NCI-H1417 (cell line): ENCODE results near the gene COX4I2.
A peak's percentile ranks its signal among the peaks of the same experiment; 100 is the strongest.
"Not testable (repeated sequence)": the region's sequence is repeated elsewhere in the genome, so short reads cannot be mapped to it uniquely, and the experiment has no call there.

Experiments
- DNase-seq, 3 experiments: peaks; one replicate each; lab custom pipeline; 2025; lab: John Stamatoyannopoulos, UW

Gene COX4I2

GRCh38 chr20:31607640-31608250 lies 30.0 kb upstream of the COX4I2 start:
- DNase-seq, result peak in 1 of 3 experiments; percentile 83

DNA sequence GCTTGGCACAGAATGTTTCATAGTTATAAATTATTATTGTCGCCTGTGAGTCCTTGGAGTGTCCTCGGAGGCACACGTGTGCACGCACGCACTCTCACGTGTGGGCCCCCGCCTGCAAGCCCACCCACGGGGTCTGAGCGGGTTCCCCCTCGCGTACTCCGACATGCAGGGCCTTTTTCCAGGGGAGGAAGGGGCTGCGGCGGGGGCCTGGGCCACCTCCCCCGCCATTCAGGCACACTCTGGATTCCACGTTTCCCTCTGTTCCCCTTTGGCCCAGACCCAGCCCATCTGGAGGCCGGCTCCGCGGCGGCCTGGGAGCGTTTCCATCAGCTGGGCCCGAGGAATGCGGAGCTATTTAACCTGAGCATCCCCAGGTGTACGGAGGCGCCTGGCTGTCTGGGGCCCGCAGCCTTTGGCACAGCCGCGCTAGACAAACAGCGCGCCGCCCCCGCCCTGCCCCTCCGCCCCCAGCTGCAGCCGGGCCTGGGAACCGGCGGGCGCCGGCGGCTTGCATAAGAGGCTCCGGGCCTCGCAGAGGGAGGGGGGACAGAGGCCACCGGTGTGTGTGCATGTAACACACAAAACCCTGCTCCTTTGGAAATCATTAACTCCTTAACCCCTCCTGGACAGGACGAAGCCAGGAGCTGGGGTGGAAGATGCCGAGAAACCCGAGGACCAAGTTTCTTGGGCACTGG lies 29.3 kb upstream of the COX4I2 start:
- DNase-seq, result peak; percentile 95 to 98 (median 98)

- DNase-seq, result not testable (repeated sequence)
These were observed 25.5 kb upstream of the COX4I2 start for GRCh38 chr20:31612271-31612640.

DNA sequence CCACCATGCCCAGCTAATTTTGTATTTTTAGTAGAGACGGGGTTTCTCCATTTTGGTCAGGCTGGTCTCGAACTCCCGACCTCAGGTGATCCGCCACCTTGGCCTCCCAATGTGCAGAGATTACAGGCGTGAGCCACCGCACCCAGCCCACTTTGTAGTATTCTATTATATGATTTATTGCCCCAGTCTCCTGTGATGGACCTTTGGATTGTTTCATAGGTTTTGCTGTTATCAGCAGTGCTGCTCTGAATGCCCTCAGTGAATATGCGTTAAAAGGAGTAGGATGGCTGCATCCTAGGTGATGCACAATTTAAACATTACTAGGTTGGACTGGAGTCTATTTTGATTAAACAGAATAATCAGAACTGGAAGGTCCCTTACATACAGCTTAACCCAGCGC lies 22.3 kb upstream of the COX4I2 start:
- no peak for DNase-seq

- DNase-seq, result no peak
These were observed 20.1 kb upstream of the COX4I2 start for GRCh38 chr20:31617432-31618104.

- no peak for DNase-seq
These were observed 17.5 kb upstream of the COX4I2 start for GRCh38 chr20:31620246-31620645.

- not testable (repeated sequence) for DNase-seq
These were observed 14.6 kb upstream of the COX4I2 start for GRCh38 chr20:31623123-31623505.

- DNase-seq, result not testable (repeated sequence)
These were observed 11.2 kb upstream of the COX4I2 start for GRCh38 chr20:31626534-31626933.

GRCh38 chr20:31628057-31628456 lies 9.7 kb upstream of the COX4I2 start:
- DNase-seq, result not testable (repeated sequence)

GRCh38 chr20:31630187-31630790 lies 7.4 kb upstream of the COX4I2 start:
- no peak for DNase-seq

- DNase-seq, result no peak
These were observed 5.0 kb upstream of the COX4I2 start for GRCh38 chr20:31632548-31633338.

GRCh38 chr20:31633339-31633914 lies 4.3 kb upstream of the COX4I2 start:
- DNase-seq, result no peak

GRCh38 chr20:31638317-31638716 lies 605 bp downstream of the COX4I2 start:
- DNase-seq, result peak in 1 of 3 experiments; percentile 5

DNA sequence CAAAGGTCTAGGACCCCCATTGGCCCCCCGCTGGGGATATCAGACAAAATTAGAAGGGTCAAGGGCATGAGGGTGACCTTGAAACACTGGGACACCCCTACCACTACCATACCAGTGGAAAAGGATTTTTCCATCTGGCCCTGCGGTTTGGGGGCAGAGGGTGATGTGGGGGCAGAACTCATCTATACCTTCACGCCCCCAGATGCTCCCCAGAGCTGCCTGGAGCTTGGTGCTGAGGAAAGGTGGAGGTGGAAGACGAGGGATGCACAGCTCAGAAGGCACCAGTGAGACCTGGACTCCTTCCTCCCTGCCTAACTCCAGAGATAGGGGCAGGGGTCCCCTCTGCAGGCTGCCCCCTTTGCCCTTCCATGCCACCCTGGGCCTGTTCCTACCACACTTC lies 1.1 kb downstream of the COX4I2 start:
- no peak for DNase-seq

DNA sequence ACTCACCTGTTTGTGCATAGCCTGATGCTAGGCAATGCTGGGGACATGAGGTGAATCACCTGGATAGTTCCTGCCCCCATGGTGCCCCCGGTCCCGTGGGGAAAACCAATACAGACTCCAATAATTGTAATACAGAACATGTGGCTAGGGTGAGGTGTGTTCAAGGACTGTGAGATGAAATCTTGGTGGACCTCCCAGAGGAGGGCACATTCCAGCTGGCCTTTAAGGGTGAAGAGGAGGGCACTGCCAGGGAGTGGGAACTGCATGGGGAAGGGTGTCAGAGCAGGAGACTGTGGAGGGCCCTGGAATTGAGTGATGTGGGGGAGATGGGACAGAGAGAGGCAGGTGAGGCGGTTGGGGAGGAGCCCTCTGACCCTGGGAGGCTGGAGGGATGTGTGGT lies 2.5 kb downstream of the COX4I2 start:
- DNase-seq, result no peak

GRCh38 chr20:31641391-31641790 lies 3.7 kb downstream of the COX4I2 start:
- no peak for DNase-seq

DNA sequence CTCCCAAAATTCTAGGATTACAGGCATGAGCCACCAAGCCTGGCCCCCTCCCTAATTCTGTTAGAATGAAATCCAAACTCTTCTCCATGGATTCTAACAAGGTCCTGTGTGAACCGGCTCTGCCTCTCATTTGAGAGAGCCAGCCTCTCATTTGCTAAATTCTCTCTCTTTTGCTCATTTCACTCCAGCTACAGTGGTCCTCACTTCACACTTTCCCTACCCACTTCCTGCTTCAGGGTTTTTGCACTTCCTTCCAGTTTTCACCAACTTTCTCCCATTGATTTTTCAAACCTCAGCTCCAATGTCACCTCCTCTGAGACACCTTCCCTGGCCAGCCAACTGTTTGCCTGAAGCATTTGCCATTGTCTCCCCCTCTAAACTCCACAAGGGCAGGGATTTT lies 5.1 kb downstream of the COX4I2 start:
- DNase-seq, result no peak

DNA sequence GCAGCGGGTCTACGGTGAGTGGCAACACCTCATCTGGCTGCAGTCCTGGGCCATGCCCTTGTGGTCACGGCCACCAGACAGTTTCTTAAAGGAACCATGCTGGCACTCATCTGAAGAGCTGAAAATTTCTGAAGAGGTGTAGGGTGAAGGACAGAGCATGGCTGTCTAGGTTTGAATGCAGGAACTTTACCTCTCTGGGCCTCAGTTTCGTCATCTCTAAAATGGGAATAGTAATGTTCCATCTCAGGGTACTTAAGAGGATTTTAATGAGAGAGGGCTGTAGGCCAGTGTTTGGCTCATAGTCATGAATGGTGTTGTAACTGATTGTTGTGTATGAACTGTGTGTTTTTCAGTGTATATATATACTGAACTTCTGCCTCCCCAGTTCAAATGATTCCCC lies 5.8 kb downstream of the COX4I2 start:
- no peak for DNase-seq

- peak in 2 of 3 experiments; percentile 8 to 25 for DNase-seq
These were observed 7.0 kb downstream of the COX4I2 start for GRCh38 chr20:31644701-31645100.

- not testable (repeated sequence) for DNase-seq
These were observed 10.4 kb downstream of the COX4I2 start for GRCh38 chr20:31648104-31648503.

DNA sequence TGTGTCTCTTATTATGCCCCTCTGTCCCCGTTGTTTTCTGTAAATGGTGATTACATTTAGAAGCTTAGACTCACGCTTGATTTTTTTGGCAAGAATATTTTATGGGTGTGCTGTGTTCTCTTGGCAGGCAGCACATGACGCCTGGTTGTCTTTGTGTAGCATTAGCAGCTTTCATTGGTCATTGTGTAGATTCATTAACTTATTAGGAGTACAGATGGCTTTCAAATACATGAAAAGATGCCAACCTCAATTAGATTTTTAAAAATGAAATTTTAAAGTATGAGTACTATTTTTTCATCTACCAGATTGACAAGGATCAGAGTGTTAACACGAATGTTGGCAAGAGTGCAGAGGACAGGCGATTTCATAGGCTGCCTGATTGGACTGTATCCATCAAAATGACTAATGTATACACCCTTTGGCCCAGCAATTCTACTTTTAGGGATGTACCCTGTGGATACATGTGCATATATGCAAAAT lies 15.2 kb downstream of the COX4I2 start:
- DNase-seq, result no peak

GRCh38 chr20:31653561-31653960 lies 15.8 kb downstream of the COX4I2 start:
- no peak for DNase-seq
